ENCODE results near the gene GALNT2. TPM values are rescaled to one million over a fixed set of nuclear protein-coding genes. Genes with fewer than 3 reads are reported as not detected.

The GALNT2 gene
- total and polyA plus RNA-seq, 9 of the 15 experiments (the other 6 are each of a cell fraction or from before 2014, with no cell fraction given) = 1.6 to 106 (median 51.9) TPM

- no TSS peak for BruUV-seq (replicated peaks)
- no peaks in the 10 kb centered on the region for H3K9me1 ChIP-seq (ENCODE audit: control insufficient read depth, insufficient read depth, low read length)
- H2AFZ ChIP-seq (ENCODE audit: low read depth, low read length) = 0 out of 2 replicates have a peak overlapping the region, but pooled peaks have one; percentile 8
- intact Hi-C loops (cut with micrococcal nuclease) (no loop called here), in situ Hi-C loops (cut with MboI) (no loop called here)
- peaks cover 36% of the 10 kb centered on the region for H3K36me3 ChIP-seq (ENCODE audit: control insufficient read depth, insufficient read depth, low read length)
- peak; percentile 96 for FAIRE-seq
- peaks cover 43% of the 10 kb centered on the region for H3K79me2 ChIP-seq (ENCODE audit: control insufficient read depth, insufficient read depth, low read length)
- no peaks in the 10 kb centered on the region for H3K9me3 ChIP-seq (replicated peaks; ENCODE audit: control insufficient read depth, insufficient read depth, low read depth, low read length)
- ChIA-PET POLR2A (interaction anchor here (0.5 to 1.8 kb wide), 4 partner anchors 10 to 614 kb away, joined by 3 to 6 read pairs (median 4); no protein-coding TSS in a partner anchor), CTCF (ENCODE audit: low intra/inter-chr PET ratio) (no interaction called here)
- H3K27me3 ChIP-seq (ENCODE audit: control insufficient read depth in 2 of 2, insufficient read depth in 2 of 2, low read length in 2 of 2) = no peaks in the 10 kb centered on the region
- H3K27ac ChIP-seq (ENCODE audit: extremely low read depth, low read depth, low read length) = peak overlapping the region; percentile 44; the same call in 1 of the 3 replicates
- WGBS (ENCODE audit: insufficient coverage, low coverage, missing lambda C conversion rate) = 54% methylated on average over 9 of the region's 9 CpGs
- peak; percentile 91 for ATAC-seq
- no peak overlapping the region for H3K9ac ChIP-seq (ENCODE audit: insufficient read depth in 1 of 2, low read depth in 2 of 2, low read length in 2 of 2)
- H4K20me1 ChIP-seq (replicated peaks; ENCODE audit: control insufficient read depth, insufficient read depth, low read length) = no peaks in the 10 kb centered on the region
- no peak overlapping the region for H3K4me3 ChIP-seq
- peak in 3 of 4 experiments; percentile 40 to 80 (median 74) for DNase-seq (ENCODE audit: extremely low read depth in 1 of 4, low spot score in 3 of 4)
- H3K4me2 ChIP-seq (ENCODE audit: insufficient read depth, low read length) = 0 out of 2 replicates have a peak overlapping the region, but pooled peaks have one; percentile 27
- H3K4me1 ChIP-seq (replicated peaks in 1 of 2; ENCODE audit: control insufficient read depth in 2 of 2, insufficient read depth in 2 of 2, low read length in 2 of 2) = peaks cover 5 to 17% of the 10 kb centered on the region in 2 experiments
- TF ChIP-seq ARID1B (IDR thresholded peaks at IDR 0.05) = peak; percentile 64
- TF ChIP-seq ZNF584 (CRISPR knock-in tag; IDR thresholded peaks at IDR 0.05; ENCODE audit: low read depth) = 0 out of 2 replicates have a peak, but pooled peaks have one; percentile 36
- TF ChIP-seq EZH2 (IDR thresholded peaks at IDR 0.05; ENCODE audit: borderline replicate concordance, low read depth, low read length) = no peak
- TF ChIP-seq FOXK2 (conservative IDR thresholded peaks at IDR 0.05 in 1 of 2, IDR thresholded peaks at IDR 0.05 in 1 of 2; ENCODE audit: low read depth in 2 of 2) = peak; percentile 65 to 80; a peak in 3 of 4 replicates
- peak; percentile 30 for TF ChIP-seq ASH1L (IDR thresholded peaks at IDR 0.05; ENCODE audit: borderline replicate concordance, low read depth, partially characterized antibody)
- TF ChIP-seq ZNF57 (CRISPR knock-in tag; IDR thresholded peaks at IDR 0.05) = no peak
- peak; percentile 65 for TF ChIP-seq PKNOX1 (IDR thresholded peaks at IDR 0.05)
- peak; percentile 71 to 79 for TF ChIP-seq MNT (conservative IDR thresholded peaks at IDR 0.05)
- TF ChIP-seq EP400 (IDR thresholded peaks at IDR 0.05) = peak; percentile 71
- TF ChIP-seq ESRRA (IDR thresholded peaks at IDR 0.05; ENCODE audit: borderline replicate concordance, low read depth) = no peak
- no peak for TF ChIP-seq HDAC3 (IDR thresholded peaks at IDR 0.05; ENCODE audit: borderline replicate concordance, partially characterized antibody)
- no peak for TF ChIP-seq HSF4 (CRISPR knock-in tag; IDR thresholded peaks at IDR 0.05; ENCODE audit: borderline replicate concordance)
- no peak for TF ChIP-seq CTCF (IDR thresholded peaks at IDR 0.05 in 2 of 3, conservative IDR thresholded peaks at IDR 0.05 in 1 of 3; ENCODE audit: insufficient read depth in 2 of 3, low read depth in 1 of 3, low read length in 3 of 3)
- no peak for TF ChIP-seq ZNF140 (CRISPR knock-in tag; IDR thresholded peaks at IDR 0.05)
- TF ChIP-seq SOX6 (IDR thresholded peaks at IDR 0.05) = 0 out of 2 replicates have a peak, but pooled peaks have one; percentile 51
- no peak for TF ChIP-seq HNRNPK (IDR thresholded peaks at IDR 0.05; ENCODE audit: low read depth, low read length, poor library complexity, severe bottlenecking)
- peak; percentile 60; the same call in 1 of the 2 replicates for TF ChIP-seq ATF7 (IDR thresholded peaks at IDR 0.05)
Measured at GRCh38 chr1:230191079-230191804, 124.2 kb downstream of the GALNT2 start.

Measured in K562 (cell line).